A549 treated with AZD2906 at 1 μM for 4 hours (cell line): Measurements from ENCODE around the gene SAFB2. TPM values are rescaled to one million over a fixed set of nuclear protein-coding genes. Genes with fewer than 3 reads are reported as not detected.

Experiments used
- total RNA-seq: library from RNA; stranded (reverse); fragments of 200-300 nt; extraction: Qiagen RNA extraction; gene quantifications from 5 replicates; pipeline ENCODE4 v1.2.3, GENCODE V29; 2022

Gene SAFB2
- 26.5 to 41.4 TPM (median 36.8 TPM) in 5 replicates for total RNA-seq

DNA sequence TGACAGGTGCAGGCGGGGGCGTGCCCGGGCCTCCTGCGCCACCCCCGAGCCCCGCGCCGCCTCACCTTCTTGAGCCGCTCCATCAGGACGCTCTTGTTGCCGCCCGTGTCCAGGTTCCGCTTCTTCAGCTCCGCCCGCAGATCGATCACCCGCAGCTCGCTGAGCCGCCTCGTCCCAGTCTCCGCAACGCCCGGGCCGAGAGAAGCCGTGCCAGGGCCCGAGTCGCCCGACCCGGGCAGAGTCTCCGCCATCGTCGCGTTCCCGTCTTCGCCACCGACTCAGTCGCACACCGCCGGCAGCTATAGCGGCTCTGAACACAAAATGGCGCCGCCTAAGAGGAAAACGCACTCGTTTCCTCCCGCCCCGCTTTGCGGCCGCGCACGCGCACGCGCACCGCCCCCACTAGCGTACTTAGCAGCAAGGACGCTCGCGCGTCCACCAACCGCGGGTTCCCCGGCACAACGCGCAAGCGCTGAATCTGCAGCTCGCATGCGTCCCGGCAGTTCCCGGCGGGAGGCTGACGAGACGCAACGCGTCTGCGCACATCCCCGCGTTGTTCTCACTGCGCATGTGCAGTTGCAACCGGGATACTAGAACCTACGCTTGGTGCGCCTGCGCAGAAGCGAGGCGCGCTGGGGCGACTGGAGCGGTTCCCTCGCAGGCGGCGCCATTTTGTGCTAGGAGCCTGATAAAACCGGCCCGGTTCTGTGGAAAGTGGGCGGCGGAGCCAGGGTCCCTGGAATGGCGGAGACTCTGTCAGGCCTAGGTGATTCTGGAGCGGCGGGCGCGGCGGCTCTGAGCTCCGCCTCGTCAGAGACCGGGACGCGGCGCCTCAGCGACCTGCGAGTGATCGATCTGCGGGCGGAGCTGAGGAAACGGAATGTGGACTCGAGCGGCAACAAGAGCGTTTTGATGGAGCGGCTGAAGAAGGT, at the start of gene SAFB2, which contains the start of gene SAFB:
Gene SAFB2, minus strand, starts transcription at position 312 of the 932 bp plus-strand sequence. Its CDS starts 61 bp downstream, at position 251.
Gene SAFB, plus strand, starts transcription at position 619 of the 932 bp plus-strand sequence. Its CDS starts 123 bp downstream, at position 742.

DNA sequence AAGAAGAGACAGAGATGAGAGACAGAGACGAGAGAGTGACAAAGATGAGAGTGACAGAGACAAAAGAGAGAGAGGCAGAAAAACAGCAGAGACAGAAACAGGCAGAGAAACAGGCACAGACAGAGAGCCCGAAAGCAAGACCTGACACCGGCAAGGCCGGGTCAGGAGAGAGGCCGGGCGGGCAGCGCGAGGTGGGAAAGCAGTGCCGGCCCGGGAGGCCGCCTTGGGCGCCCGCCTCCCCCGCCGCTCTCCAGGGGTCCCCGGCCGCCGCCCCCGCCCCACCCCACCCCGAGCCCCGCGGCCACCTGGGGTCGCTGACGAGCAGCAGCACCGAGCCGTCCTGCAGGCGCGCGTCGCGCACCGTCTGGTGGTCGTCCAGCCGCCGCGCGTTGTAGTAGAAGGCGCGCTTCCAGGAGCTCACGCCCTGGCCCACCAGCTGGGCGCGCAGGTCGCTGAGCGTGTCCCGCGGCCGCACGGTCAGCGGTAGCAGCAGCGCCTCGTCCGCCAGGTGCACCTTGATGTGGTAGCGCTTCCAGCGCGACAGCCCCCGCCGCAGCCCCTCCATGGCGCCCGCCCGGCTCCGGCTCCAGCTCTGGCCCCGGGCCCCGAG, 55.1 kb downstream of the SAFB2 start, which contains the start of gene TINCR:
Gene TINCR, minus strand, starts transcription at position 594 of the 610 bp plus-strand sequence.

Other genes starting within 250 kb of the SAFB2 start
- gene ZNRF4, start 167.4 kb downstream of the SAFB2 start, total RNA-seq: not detected in 5 replicates
- gene TINCR, start 54.8 kb downstream of the SAFB2 start, total RNA-seq: 2.2 to 3.5 TPM (median 2.6 TPM) in 5 replicates
- gene SAFB, start 307 bp upstream of the SAFB2 start, total RNA-seq: 49.7 to 56.3 TPM (median 54.3 TPM) in 5 replicates
- 48.1 to 75.8 TPM (median 69.1 TPM) in 5 replicates for gene MICOS13, start 57.7 kb upstream of the SAFB2 start, total RNA-seq
- 3.5 to 5.2 TPM (median 4.3 TPM) in 5 replicates for gene HSD11B1L, start 58.3 kb upstream of the SAFB2 start, total RNA-seq
- gene RPL36, start 67.5 kb upstream of the SAFB2 start, total RNA-seq: 732 to 879 TPM (median 766 TPM) in 5 replicates
- 49.8 to 62.6 TPM (median 59.8 TPM) in 5 replicates for gene LONP1, start 97.4 kb upstream of the SAFB2 start, total RNA-seq
- not detected in 5 replicates for gene CATSPERD, start 97.9 kb upstream of the SAFB2 start, total RNA-seq
- 1.2 to 3.4 TPM (median 2.3 TPM) in 5 replicates for gene PRR22, start 162.0 kb upstream of the SAFB2 start, total RNA-seq
- 26.9 to 31.9 TPM (median 28.5 TPM) in 5 replicates for gene DUS3L, start 168.4 kb upstream of the SAFB2 start, total RNA-seq
- gene NRTN, start 182.3 kb upstream of the SAFB2 start, total RNA-seq: 1.2 to 1.6 TPM (median 1.3 TPM) in 5 replicates
- not detected in 5 replicates for gene FUT6, start 216.9 kb upstream of the SAFB2 start, total RNA-seq
- gene FUT3, start 228.7 kb upstream of the SAFB2 start, total RNA-seq: 0.08 to 0.12 TPM (median 0.11 TPM) in 3 of 5 replicates, not detected in the others
- gene FUT5, start 247.8 kb upstream of the SAFB2 start, total RNA-seq: not detected in 5 replicates